ENCODE results near the gene TMEM150C.
A peak's percentile ranks its signal among the peaks of the same experiment; 100 is the strongest.

The TMEM150C gene

DNA sequence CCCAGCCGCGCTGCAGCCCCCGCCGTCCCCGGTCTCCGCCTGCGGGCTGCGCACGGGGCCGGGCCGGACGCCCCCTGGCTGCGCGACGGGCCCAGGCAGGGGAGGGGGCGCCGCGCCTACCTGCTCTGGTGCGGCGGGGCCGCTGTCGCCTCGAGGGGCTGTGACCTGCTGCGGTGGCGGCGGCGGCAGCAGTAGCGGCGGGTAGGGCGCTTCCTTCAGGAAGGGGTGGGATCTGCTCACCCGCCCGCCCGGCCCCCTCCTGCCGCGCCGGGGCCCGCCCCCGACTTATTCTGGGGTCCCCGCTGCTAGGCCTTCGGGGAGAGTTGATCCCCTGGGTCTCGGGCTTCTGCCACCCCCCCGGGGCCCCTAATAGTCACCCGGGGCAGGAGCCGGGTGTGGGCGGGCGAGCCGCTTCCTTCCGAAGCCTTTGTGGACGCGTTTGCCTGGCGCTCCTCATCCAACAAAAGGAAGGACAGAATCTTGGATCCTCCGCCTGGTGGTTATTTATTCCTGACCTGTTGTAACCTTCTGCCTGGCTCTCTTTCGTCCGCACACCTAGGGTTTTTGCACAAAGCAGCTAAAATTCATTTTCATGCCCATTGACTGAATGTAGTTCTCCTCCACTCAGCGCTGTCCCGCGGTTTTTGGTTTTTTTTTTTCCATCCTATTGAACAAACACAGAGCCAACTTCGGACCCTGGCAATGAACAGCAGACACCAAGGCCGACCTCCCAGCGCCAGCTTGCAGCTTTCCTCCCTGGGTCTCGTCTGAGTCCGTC, at the start of gene TMEM150C:
Gene TMEM150C (minus strand): TSS at position 203 of the 778 bp plus-strand sequence. CDS start 57,331 bp downstream, outside the sequence.
- peak; percentile 32 for DNase-seq

- DNase-seq = no peak
Measured at GRCh38 chr4:82611527-82611926, 49.7 kb upstream of the TMEM150C start.

DNA sequence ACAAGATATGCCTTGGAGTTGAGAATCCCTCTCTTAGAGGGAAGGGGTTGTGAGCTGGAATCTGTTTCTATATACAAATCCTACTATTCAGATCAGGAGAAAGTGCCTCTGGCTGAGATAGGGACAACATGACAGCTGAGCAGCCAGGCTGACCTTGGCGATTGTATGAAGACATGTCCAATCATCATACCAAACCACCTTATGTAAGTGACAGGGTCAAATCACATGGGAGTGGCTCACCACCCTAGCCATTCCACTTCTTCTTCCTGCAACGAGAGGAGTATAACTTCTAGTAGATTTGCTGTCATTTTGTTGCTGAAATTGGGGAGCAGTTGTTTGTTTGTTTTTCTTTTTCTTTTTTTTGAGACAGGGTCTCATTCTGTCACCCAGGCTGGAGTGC, 48.3 kb upstream of the TMEM150C start:
- no peak for DNase-seq

DNA sequence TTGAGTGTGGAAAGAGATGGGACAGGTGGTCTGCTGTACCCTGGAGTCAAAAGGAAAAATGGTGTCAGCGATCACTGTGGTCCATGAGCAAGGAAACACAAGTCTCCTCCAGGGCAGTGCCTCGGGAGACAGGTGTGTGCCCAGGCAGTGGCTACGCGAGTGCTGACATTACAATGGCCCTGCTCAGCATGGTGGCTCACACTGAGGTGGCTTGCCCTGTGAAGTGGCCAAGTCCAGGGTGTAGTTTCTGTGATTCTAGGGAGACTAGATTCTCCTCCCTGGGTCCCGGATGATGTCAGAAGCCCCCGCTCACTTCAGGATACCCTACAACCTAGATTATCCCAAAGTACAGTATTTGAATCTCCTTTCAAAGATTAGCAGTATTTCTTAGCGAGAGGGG, 44.8 kb upstream of the TMEM150C start:
- no peak for DNase-seq

DNA sequence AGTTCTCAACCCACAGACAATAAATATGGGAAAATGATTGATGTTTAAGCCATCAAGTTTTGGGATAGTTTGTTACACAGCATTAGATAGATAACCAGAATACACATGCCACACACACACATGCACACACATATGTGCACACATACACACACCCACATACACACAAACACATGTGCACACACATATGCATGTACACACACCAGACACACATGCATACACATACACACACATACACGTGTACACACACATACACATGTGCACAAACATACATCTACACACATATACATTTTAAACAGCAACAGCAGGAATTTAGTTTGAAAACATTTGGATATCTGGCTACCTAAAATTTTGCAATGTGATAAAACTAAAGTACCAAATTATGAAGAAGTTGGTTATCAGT, 42.7 kb upstream of the TMEM150C start:
- DNase-seq = no peak

DNA sequence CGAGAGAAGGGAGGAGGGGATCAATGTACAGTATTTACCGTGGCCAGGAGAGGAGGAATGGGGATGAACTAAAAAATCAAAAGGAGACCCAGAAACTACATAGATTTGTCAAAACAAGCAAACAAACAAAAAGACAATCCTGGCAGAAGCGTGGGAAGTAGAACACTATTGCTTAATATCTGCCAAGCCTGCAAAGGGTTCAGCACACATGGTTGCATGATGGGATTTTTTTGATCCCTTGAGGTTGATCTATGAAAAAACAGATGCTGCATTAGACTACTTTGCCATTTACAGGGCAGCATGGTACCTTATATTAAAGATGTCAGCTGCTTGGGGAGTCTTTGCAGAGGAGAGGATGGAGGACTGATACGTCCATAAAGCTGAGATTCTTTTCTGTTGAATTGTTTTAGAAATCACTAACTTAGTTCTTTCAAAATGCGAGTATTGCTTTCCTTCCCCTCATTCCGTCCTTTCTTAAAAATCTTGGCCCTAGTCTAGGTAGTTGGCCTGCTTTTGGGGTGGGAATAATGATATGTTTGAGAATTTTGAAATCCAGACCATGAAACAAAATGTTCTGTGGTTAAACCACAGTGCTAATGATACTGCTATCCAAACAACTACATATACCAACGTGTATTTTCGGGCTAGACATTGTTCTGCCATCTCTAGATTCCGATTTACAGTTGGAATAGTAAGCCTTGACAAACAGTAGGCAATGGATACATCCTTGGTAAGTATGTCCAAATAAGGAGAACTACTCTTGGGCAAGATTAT, 39.6 kb upstream of the TMEM150C start:
- no peak for DNase-seq

DNA sequence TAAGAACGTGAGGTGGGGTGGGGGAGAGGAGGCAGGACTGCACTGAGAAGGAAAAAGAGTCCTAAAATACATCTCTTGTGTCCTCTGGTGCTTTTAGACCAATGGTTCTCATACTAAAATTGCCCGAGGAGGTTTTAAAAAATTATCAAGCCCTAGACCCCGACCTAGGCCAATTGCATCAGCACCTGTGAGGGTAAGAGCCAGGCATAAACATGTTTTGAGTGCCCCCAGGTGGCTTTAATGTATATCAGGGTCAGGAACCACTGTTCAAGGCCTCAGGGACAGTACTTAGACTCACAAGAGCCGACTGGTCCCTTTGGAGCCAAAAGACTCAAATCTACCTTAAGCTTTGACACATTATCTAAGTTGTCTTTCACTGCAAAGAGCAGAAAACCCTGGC, 37.5 kb upstream of the TMEM150C start:
- DNase-seq = no peak

- no peak for DNase-seq
Measured at GRCh38 chr4:82594456-82594855, 32.7 kb upstream of the TMEM150C start.

DNA sequence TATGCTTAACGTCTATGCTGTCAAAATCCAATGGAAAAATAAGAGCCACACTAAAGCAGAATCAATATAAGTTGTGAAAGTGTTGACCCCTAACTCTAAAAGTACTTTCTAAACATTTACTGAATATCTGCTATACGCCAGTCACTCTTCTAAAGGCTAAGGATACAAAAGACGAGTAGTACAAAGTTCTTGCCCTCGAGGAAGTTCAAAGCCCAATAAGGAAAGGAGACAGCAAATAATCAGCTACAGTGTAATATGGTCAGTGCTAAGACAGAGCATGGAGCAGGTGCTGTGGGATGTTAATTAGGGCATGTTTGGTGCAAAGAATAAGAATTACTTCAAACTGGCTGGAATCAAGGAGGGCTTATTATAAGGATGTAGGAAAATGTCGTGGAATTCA, 31.6 kb upstream of the TMEM150C start:
- no peak for DNase-seq

- DNase-seq = no peak
Measured at GRCh38 chr4:82592639-82593038, 30.9 kb upstream of the TMEM150C start.

DNA sequence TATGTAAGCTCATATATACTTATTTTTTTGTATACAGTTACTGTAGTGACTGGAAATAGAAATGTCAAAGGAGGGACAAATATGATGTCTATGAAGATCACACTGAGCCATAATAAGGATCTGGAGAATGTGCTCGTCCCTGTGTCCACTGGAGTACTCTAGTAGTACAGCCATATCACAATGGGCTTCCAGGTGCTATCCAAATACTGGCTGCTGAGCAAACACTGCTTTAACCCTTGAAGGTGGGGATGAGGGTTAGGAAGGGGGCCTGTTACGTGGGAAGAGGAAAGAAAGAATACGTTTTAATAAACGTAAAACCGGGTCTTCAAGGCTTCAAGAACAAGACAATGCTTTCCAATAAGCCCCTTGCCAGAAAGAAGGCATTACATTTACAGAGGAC, 29.8 kb upstream of the TMEM150C start:
- no peak for DNase-seq

- no peak for DNase-seq
Measured at GRCh38 chr4:82589756-82590155, 28.0 kb upstream of the TMEM150C start.

DNA sequence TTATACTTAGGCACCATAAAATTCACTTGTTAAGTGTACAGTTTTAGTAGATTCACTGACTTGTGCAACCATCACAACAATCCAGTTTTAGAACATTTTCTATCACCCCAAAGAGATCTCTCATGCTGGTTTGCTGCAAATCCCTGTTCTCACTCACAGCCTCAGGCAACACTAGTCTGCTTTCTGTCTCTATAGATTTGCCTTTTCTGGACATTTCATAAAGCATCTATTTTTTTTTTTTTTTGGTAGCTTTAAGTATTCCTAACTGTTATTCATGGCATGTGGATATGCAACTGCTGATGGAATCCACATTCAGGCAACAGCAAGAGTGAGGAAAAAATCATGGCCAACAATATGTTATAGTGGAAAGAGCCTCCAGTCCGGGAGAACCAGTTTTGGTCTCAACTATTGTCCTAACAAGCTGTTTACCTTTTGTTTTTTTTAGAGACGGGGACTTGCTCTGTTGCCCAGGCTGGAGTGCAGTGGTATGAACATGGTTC, 27.0 kb upstream of the TMEM150C start:
- no peak for DNase-seq

- no peak for DNase-seq
Measured at GRCh38 chr4:82587826-82588540, 26.2 kb upstream of the TMEM150C start.

- DNase-seq = no peak
Measured at GRCh38 chr4:82585690-82586435, 24.1 kb upstream of the TMEM150C start.

- no peak for DNase-seq
Measured at GRCh38 chr4:82584931-82585330, 23.1 kb upstream of the TMEM150C start.

DNA sequence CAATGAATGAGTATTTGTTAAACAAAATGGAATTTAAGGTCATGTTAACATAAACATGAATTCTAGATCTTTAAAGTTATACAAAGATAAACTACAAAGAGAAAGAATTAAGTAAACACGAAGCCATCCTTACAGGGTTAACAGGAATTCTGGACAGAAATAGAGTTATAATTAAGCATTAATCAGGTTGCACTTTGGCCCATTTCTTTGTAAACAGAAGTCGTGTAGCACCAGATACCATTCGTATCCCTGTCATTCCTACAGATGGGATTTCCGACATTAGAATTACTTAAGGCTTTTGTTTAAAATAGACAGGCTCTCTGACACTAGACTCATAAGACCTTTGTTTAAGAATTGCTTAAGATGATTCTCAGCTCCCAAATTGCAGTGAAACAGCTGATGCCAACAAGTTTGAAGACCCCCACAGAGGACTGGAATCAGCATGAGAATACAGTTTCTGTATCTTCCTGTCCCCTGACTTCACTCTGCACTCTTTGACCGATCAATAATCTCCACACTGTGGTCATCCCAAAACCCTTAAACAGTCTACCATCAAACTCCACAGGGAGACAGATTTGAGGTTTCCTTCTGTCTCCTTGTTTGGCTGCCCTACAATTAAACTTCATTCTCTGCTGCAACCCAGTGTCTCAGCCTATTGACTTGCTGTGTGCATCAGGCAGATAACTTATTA, 22.3 kb upstream of the TMEM150C start:
- no peak for DNase-seq

DNA sequence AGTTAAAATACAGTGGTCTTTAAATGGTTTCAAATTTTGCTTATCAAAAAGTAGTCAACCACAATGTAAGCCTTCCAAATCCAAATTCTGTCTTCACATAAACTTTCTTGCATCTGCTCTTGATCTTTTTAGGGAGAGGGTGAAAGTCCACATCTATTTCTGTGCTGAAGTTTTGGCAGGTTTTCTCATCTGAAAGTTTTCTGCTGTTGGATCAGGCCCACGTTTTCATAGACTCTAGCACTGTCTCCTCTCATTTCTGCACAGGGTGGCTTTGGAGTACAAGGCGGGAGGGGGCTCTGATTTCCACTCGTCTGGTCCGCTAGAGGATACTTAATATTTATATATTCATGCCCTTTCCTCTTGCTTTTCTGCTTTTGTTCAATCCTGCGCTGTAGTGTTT, 18.1 kb upstream of the TMEM150C start:
- no peak for DNase-seq

GRCh38 chr4:82578935-82579334, 17.1 kb upstream of the TMEM150C start:
- DNase-seq = no peak

DNA sequence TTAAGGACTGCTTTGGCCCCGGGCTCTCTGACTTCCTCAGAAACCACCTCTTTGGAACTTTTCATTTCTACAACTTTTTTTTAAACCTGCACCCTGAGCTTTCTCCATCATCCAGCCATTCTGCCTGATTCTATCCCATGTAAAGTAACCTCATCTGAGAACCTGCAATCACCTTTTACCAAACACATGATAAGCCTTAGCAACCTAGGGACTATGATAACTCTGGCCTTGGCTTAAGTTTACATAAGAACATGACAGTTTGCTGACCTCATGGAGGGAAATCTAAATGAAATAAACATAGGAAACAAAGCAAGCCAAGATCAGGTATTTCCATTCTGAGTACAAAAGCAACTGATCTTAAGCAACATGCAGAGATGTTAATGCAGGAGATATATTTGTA, 15.7 kb upstream of the TMEM150C start:
- DNase-seq = no peak

GRCh38 chr4:82569727-82570126, 7.9 kb upstream of the TMEM150C start:
- DNase-seq = no peak

DNA sequence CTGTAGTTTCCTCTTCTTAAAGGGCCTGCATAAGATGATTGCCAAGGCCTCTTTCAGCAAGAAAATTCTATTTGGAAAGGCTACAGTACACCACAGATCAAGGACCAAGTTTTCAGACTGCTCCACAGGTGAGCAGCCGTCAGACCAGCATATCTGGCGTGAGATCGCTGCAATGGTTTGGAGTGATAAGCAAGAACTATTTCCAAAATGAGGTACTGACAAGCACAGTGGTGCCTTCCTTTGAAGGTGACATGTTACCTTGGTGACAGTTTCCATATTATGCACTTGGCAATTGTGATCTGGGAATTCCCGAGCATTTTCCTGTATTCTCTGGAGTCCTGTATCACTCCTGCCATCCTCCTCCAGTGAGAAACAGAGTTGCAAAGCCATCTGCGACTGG, 7.3 kb upstream of the TMEM150C start:
- DNase-seq = no peak

Measured in stimulated activated CD8-positive, alpha-beta memory T cell treated with anti-CD3 and anti-CD28 coated beads, Interleukin-4, amount 100 ng/mL, for 48 hours (primary cell).